Mesodermal cell (in vitro differentiated cells): ENCODE data around the gene PPARGC1A.

Source experiments
- H3K27ac ChIP-seq: 2 replicates; pipeline ENCODE4 v1.7.0; 2013; ENCODE audit warnings: mild to moderate bottlenecking, low read depth, low read length, moderate library complexity; ENCODE audit not compliant: severe bottlenecking
- H3K36me3 ChIP-seq: 2 replicates; pipeline ENCODE4 v1.7.1; 2013; ENCODE audit warnings: mild to moderate bottlenecking, low read length, moderate library complexity; ENCODE audit not compliant: control insufficient read depth, insufficient read depth
- H3K4me1 ChIP-seq: one replicate; pipeline ENCODE4 v1.7.1; 2013; ENCODE audit warnings: mild to moderate bottlenecking, low read length; ENCODE audit not compliant: insufficient read depth, control insufficient read depth, poor library complexity, severe bottlenecking
- H3K4me3 ChIP-seq: 2 replicates; pipeline ENCODE4 v1.7.0; 2013; ENCODE audit warnings: low read length, control low read depth, mild to moderate bottlenecking; ENCODE audit not compliant: insufficient read depth, poor library complexity, severe bottlenecking; ENCODE audit errors: extremely low read depth
- H3K9me3 ChIP-seq: 2 replicates; pipeline ENCODE4 v1.7.1; 2013; ENCODE audit warnings: mild to moderate bottlenecking, low read length, moderate library complexity; ENCODE audit not compliant: control insufficient read depth
- WGBS, 2 experiments: methylation state at CpG; one replicate each; pipeline ENCODE4 v1.1.5; 2013; ENCODE audit warnings: missing lambda C conversion rate in 2 of 2; ENCODE audit not compliant: insufficient coverage in 2 of 2; 5-methylcytosine and 5-hydroxymethylcytosine counted together

PPARGC1A gene

DNA sequence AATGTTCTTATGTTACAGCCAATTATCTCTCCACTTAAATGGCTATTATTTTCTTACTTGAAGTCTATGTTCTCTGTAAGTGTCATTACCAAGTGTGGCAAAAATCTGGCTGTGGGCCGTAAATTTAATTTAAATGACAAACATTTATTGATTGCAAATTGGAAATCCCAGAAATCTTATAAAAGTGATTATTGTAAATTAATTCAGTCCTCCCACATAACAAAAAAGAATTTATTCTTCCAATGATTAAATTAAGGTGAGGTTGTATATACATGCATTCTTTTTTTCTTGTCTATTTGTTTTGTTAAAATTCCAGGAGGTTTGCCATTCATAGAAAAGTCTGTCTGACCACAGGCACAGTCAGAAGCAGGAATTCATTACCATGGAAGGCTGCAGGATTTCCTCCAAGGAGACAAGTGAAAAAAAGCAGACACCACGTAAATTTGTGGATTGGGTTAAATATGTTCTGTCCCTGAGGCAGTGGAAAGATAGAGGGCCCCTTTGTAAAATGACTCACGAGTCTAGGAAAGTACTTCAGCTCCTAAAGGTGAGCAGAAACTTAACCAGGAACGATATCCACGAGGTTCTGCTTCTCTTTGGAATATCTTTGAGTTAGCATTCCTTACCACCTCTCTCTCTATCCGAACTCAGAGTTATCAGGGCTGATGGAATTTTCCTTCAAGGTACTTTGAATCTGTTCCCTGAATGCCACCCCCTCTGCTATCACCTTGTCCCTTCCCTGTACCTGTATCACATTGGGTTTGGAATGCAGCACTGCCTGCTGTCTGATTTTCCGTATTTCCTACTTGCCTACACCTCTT lies 10.7 kb downstream of the PPARGC1A start:
- 41 to 49% methylated on average over 5 to 6 of the region's 7 CpGs for WGBS, 2 experiments
- Histone ChIP-seq H3K36me3 (no peaks in the 10 kb centered on the region), H3K4me3 (no peak overlapping the region), H3K27ac (peak overlapping the region; percentile 86), H3K4me1 (peaks cover 47% of the 10 kb centered on the region), H3K9me3 (no peaks in the 10 kb centered on the region)

DNA sequence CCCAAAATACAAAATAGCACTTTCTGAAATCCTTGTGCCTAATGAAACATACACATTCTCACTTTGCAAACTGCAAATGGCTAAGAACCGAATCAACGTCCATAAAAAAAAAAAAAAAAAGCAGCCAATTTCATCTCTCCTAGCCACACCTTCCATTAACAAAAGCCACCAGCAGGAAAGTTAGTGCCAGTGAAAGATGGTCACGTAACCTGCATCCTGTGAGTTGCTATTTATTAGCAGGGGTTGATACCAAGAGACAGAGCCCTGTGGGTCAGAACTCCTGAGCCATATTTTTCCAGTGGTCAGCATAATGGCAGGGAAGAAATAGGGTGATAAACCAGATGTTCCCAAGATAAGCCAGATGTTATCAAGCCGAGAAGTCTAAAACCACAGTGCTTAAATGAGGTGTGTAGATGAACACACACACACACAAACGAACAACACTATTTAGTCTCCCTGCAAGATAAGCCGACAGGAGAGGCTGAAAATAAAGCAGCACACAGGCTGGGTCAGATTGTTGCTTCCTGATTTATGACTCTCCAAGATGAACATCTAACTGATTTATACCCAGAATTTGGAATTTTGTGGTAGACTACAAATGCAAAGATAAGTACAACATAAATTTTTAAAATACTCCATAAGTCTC lies 11.5 kb downstream of the PPARGC1A start:
- Histone ChIP-seq H3K27ac (peak overlapping the region; percentile 86), H3K36me3 (no peaks in the 10 kb centered on the region), H3K4me3 (no peak overlapping the region), H3K4me1 (peaks cover 47% of the 10 kb centered on the region), H3K9me3 (no peaks in the 10 kb centered on the region)
- 50 to 90% methylated on average over 1 to 3 of the region's 6 CpGs for WGBS, 2 experiments

DNA sequence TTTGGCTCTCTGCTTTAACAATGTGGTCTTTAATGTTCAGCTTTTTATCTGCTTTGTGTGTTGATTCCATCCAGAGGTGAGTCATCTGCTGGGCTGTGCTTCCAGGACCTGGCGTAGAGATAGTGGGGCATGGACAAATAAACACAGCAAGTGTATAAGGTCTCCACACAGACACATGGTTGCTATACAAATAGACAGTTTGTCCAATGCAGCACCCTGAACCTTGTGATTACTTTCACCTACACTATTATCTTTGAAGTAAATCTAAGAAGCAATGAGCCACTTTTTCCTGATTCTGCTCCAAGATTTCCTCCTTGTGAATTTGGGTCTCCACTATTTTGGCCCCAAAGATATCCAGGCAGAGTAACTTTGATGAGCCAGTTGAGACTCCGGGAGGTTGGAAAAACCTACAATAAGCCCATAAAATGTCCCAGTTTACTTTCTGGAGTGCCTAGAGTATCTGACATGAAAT lies 12.1 kb downstream of the PPARGC1A start:
- 17 to 100% methylated on average over 1 of the region's 2 CpGs for WGBS, 2 experiments
- peak overlapping the region; percentile 86 for H3K27ac ChIP-seq

DNA sequence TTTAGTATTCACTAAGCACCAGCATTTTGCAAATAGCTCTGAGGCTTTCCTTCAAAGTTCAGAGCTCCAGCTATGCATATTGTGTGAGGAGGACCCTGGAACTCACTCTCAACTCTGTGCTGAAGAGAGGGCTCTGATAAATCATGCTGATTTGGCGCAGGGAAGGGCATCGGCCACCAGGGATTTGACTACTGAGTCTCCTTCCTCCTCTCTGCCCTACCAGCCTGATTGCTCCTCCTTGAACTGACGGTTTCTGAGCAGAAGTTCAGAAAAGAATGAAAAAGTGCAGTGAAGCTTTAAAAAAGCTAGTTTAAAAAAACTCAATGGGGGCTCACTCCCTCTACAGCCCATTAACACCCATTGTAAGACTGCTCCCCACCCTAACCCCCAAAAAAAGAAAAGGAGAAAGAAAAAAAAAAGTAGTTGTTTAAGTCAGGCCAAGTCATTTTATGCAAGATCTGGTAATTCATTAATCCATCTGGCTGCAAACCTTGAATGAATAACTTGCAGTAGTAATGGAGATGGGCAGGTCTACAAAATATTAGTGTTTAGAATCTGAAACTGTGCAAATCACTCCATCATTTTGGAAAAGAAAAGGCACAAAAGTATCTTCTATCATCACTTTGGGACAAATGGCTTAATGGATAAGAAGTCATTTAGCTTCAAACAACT lies 13.3 kb downstream of the PPARGC1A start:
- Histone ChIP-seq H3K27ac (no peak overlapping the region), H3K9me3 (no peaks in the 10 kb centered on the region), H3K36me3 (no peaks in the 10 kb centered on the region), H3K4me1 (peaks cover 47% of the 10 kb centered on the region), H3K4me3 (no peak overlapping the region)
- no CpG with 5 or more reads among the region's 3 CpGs for WGBS, 2 experiments

More for the DNA sequence above, 12.1 kb downstream of the PPARGC1A start:
- H3K4me1 ChIP-seq, result peaks cover 47% of the 10 kb centered on the region
- H3K4me3 ChIP-seq, result no peak overlapping the region
- H3K9me3 ChIP-seq, result no peaks in the 10 kb centered on the region
- H3K36me3 ChIP-seq, result no peaks in the 10 kb centered on the region

DNA sequence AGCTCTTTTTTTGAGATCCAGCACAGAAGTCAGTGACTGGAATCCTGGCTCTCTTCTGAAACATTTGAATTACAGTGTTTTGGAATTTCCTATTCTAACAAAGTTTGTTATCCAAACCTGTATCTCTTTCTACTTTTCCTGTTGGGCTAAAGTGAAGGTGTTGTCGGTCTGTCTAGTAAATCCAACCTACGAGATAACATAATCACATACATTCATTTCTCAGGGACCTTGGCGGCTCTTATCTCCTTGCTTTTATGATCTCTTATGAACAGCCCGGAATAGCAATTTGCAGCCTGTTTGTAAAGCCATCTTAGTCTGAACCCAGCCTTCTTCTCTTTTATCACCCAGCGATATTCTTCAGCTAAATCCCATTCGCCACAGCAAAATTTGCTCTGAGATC lies 14.5 kb downstream of the PPARGC1A start:
- Histone ChIP-seq H3K4me3 (no peak overlapping the region), H3K27ac (no peak overlapping the region), H3K9me3 (no peaks in the 10 kb centered on the region), H3K36me3 (no peaks in the 10 kb centered on the region), H3K4me1 (peaks cover 37% of the 10 kb centered on the region)
- 98 to 100% methylated on average over 3 to 4 of the region's 6 CpGs for WGBS, 2 experiments

DNA sequence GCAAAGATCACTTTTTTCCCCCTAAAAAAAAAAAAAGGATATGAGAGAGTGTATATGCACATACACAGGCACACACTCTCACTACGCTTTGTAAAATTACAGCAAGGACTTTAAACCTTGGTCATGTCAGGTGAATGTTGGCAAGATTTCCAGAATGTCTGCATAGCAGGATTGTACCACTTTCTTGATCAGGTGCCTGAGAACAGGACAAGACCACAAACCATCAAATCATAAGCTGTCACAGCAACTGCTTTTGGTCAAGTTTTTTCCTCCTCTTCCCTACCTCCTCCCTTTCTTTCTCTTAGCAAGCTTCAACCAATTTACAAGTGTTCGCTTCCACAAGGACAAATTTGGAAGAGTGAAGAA lies 15.3 kb downstream of the PPARGC1A start:
- WGBS, 2 experiments, result 100% methylated on average over 1 of the region's 2 CpGs
- Histone ChIP-seq H3K4me1 (peaks cover 33% of the 10 kb centered on the region), H3K36me3 (no peaks in the 10 kb centered on the region), H3K27ac (no peak overlapping the region), H3K9me3 (no peaks in the 10 kb centered on the region), H3K4me3 (no peak overlapping the region)

DNA sequence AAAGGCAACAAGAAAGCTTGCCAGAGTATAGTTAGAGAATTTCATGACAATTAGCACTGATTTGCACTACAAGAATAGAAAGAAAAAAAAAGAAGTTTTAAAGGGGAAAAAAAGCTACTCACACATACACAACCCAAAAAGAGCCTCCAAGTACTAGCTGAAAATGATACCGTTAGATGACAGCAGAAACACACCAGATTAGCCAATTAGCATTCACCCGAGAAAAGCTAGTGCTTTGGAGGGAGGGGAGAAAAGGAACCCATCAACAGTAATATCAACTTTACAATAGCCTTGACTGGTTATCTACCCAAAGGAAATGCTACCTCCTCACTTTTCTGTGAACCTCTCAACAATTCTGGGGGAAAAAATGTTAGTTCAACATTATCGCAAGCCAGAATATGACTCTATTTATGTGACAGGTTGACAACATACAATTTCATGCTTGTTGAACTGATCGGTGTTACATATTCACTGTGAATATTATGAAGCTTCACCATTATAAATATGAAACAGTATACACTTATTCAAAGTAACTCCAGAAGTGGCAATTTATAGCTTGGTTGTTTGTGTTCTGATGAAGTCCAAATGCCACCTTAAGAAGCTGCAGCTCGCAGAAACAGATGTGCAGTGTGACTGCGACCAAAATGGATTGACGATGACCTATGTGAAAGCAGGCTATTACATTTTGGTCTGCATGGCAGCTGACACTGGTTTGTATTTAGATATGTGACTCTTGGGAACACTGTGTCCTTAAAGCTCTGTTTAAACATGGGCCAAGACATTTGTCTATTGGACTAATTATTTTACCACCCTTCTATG lies 15.9 kb downstream of the PPARGC1A start:
- WGBS, 2 experiments, result 88 to 92% methylated on average over 2 to 3 of the region's 7 CpGs
- Histone ChIP-seq H3K4me3 (no peak overlapping the region), H3K27ac (no peak overlapping the region), H3K36me3 (no peaks in the 10 kb centered on the region), H3K4me1 (peaks cover 27% of the 10 kb centered on the region), H3K9me3 (no peaks in the 10 kb centered on the region)

DNA sequence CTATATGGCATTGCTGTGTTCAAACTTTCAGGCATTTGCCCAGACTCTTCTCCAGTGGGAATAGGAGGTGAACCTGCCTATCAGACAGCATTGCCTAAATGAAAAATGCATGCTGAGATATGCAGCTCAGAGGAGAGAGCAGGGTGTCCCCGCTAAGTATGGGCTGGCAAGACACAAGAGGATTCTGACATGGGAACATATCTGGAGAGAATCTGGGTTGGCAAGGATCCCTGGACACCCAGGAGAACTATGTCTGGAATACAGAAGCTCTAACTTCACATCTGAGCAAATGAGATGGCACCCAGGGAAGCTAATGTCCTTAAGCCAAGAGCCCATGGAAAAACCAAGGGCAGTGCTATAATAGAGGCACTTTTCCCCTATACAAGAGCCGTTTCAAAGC lies 18.4 kb downstream of the PPARGC1A start:
- H3K27ac ChIP-seq, result no peak overlapping the region
- H3K4me1 ChIP-seq, result peaks cover 11% of the 10 kb centered on the region
- 71 to 100% methylated on average over 1 of the region's 2 CpGs for WGBS, 2 experiments
- H3K9me3 ChIP-seq, result no peaks in the 10 kb centered on the region
- H3K4me3 ChIP-seq, result no peak overlapping the region
- no peaks in the 10 kb centered on the region for H3K36me3 ChIP-seq

DNA sequence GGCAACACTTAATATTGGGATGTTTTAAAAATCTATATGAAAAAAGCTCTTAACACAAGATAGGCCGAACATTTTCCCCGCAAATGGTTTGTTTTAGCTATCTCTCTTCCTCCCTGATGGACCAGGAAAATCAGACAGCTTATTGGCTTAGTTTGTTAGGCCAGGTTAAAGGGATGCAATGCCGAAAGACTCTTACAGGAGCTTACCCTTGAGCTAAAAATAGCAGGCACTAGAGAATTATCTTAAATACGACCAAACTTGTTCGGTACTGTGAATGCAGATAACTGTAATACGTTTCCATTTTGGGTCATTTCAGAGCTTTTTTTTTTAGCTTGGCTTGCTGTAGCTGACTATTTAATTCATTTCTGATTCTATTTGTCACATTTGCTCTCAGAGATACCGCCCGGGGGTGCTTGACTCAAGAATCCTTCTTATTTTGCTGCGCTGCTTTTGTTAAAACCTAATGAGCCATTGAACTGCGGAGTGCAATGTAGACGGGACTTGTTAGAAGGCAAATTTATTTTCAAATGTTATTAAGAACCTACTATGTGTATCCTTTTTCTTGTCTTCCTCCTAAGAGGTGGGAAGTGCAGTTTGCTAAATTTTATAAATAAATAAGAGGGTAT lies 23.3 kb downstream of the PPARGC1A start:
- Histone ChIP-seq H3K27ac (no peak overlapping the region), H3K36me3 (no peaks in the 10 kb centered on the region), H3K9me3 (no peaks in the 10 kb centered on the region), H3K4me1 (no peaks in the 10 kb centered on the region), H3K4me3 (no peak overlapping the region)
- WGBS, 2 experiments, result 93 to 96% methylated on average over 3 to 11 of the region's 11 CpGs

DNA sequence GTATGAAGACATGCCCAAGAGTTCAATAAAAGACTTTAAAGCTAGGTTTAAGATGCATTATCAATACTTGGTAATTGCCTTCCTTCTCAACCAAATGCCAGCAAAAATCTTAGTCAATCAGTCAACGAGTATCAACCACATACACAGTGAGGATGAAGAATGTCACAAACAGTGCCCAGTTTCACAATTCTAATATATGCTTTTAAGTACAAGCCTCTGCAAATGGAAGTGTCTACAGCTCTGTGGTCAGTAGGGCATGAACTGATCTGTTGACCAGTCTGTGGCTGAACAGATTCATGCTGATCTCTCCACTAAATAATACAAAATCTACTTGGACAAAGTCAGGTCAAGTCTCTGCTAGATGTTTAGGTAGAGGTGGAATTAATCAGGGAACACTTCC lies 27.9 kb downstream of the PPARGC1A start:
- Histone ChIP-seq H3K9me3 (no peaks in the 10 kb centered on the region), H3K4me1 (no peaks in the 10 kb centered on the region), H3K4me3 (no peak overlapping the region), H3K36me3 (no peaks in the 10 kb centered on the region), H3K27ac (no peak overlapping the region)
- WGBS, 2 experiments, result no CpG with 5 or more reads among the region's 1 CpG
